Cardiac fibroblast (primary cell): ENCODE data around the gene FGFR3.

ENCODE experiments used
- DNase-seq, 2 donors: peaks; one replicate each; pipeline versions ENCODE4 v3.0.0 to v3.0.0-alpha.2; 2010; ENCODE audit warnings: low read depth in 2 of 2
- H3K4me3 ChIP-seq, 2 donors: replicated peaks in 1 of 2; 1 replicate in 1 of 2; 2 replicates in 1 of 2; pipeline ENCODE4 v1.5.1; 2011; ENCODE audit warnings: low read depth in 2 of 2, low read length in 2 of 2, mild to moderate bottlenecking in 2 of 2, moderate library complexity in 1 of 2
- TF ChIP-seq, protein P1 (sequence below): IDR thresholded peaks from one replicate; pipeline ENCODE4 v1.5.1; 2011; ENCODE audit warnings: low read depth, mild to moderate bottlenecking, low read length, inconsistent platforms

Gene FGFR3

DNA sequence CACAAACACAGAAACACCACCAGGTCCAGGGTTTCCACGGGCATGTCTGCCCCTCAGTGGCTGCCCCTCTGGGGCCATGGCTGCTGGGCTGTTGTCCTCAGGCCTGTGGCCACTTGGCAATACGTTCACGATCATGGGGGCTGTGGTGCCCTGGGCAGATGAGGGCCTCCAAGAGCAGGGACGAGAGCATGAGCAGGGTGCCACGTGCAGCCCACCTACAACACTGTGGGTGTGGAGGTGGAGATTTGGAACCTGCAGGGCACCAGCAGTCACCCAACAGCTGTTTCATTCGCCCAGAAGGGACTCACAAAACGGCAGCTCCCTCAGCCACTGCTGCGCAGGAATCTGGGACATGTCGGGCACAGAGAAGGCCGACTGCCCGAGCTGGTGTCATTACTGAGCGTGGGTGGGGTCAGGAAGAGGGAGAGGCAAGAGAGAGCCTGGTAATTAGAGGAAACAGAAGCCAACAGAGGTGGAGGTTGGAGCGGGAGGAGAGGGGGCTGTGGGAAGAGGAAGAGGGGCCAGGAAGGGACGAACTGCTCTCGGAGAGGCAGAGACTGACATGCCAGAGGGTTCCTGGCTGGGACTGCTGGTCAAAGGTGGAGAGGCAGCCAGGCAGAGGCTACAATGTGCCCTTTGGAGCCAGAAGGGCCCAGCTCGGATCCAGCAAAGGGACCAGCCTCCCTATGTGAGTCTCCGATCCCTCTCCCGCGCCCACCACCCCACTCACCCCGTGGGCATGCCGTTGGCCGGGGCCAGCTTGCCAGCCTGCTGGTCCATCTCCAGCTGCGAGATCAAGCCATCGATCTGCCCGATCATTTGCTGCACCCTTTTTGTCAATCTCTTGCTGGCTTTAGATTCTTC is 23.1 kb downstream of the FGFR3 start:
- no peak overlapping the region for H3K4me3 ChIP-seq
- TF ChIP-seq, protein P1, sequence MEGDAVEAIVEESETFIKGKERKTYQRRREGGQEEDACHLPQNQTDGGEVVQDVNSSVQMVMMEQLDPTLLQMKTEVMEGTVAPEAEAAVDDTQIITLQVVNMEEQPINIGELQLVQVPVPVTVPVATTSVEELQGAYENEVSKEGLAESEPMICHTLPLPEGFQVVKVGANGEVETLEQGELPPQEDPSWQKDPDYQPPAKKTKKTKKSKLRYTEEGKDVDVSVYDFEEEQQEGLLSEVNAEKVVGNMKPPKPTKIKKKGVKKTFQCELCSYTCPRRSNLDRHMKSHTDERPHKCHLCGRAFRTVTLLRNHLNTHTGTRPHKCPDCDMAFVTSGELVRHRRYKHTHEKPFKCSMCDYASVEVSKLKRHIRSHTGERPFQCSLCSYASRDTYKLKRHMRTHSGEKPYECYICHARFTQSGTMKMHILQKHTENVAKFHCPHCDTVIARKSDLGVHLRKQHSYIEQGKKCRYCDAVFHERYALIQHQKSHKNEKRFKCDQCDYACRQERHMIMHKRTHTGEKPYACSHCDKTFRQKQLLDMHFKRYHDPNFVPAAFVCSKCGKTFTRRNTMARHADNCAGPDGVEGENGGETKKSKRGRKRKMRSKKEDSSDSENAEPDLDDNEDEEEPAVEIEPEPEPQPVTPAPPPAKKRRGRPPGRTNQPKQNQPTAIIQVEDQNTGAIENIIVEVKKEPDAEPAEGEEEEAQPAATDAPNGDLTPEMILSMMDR, result no peak
- no peak for DNase-seq

DNA sequence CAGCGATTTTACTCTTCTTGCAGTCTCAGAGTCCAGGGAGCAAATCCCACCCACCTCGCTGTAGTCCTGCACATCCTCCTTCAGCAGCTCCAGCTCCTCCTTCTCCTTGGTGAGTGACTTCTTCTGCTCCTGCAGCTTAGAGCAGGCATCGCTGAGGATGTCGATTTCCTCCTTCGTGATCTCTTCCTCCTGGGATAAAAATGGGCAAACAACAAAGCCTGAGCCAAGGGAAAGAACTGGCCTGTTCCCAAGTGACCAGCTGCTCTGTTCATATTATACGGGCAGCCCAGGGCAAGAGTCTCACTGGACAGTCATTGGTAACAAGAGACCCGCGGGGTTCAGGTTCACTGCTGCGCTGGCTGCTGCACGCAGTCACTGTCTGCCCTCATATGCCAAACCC is 26.2 kb downstream of the FGFR3 start:
- no peak overlapping the region for H3K4me3 ChIP-seq
- TF ChIP-seq, protein P1, result no peak
- DNase-seq, result peak in 1 of 2 donors; percentile 19

DNA sequence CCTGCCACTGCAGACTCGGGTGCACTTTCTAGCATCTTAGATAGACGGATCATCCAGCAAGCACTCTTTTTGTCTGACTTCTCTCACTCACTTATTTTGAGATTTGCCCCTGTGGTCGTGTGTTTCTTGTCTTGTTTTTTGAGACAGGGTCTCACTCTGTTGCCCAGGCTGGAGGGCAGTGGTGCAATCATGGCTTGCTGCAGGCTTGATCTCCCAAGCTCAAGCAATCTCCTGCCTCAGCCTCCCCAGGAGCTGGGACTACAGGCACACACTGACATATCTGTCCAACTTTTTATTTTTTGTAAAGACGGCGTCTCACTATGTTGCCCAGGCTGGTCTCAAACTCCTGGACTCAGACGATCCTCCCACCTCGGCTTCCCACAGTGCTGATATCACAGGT is 26.7 kb downstream of the FGFR3 start:
- TF ChIP-seq, protein P1, result no peak
- H3K4me3 ChIP-seq, result no peak overlapping the region
- no peak for DNase-seq

DNA sequence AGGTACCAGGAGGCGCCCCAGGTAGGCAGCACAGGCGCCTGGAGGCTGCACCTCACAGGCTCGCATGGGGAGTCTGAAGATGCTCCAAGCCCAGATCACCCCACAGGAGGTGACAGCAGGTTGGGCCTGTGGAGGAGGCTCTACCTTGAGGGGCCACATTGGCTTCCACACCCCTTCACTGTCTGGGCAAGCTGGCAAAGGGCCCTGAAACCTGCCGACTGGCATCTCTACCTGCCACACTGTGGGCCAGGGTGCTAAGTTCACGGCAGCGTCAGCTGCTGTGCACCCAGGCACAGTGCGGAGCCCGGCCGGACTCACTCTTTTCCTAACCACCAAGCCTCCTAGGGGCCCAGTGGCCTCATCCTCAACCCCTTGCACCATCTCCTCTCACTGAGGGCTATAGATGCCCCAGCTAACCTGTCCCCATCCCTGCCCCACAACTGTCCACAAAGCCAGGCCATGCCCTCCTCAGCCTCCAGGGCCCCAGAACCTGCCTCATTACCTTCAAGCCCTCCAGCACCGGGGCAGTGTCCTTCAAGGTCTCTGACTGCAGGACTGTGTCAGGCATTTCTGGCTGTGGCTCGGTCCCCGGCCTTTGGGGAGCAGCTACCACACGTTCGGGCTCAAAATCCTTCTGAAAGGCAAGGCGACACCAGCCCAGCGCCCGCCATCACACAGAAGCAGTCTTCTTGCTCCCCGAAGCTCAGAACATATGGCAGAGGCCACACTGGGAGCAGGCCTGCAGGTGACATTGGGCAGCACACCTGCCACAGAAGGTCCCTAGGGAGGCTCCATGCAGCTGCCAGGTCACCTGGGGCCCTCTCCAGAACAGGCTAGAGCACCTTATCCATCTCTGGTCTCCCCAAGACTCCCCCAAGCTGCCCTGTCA is 28.8 kb downstream of the FGFR3 start:
- no peak overlapping the region for H3K4me3 ChIP-seq
- TF ChIP-seq, protein P1, result no peak
- DNase-seq, result no peak

DNA sequence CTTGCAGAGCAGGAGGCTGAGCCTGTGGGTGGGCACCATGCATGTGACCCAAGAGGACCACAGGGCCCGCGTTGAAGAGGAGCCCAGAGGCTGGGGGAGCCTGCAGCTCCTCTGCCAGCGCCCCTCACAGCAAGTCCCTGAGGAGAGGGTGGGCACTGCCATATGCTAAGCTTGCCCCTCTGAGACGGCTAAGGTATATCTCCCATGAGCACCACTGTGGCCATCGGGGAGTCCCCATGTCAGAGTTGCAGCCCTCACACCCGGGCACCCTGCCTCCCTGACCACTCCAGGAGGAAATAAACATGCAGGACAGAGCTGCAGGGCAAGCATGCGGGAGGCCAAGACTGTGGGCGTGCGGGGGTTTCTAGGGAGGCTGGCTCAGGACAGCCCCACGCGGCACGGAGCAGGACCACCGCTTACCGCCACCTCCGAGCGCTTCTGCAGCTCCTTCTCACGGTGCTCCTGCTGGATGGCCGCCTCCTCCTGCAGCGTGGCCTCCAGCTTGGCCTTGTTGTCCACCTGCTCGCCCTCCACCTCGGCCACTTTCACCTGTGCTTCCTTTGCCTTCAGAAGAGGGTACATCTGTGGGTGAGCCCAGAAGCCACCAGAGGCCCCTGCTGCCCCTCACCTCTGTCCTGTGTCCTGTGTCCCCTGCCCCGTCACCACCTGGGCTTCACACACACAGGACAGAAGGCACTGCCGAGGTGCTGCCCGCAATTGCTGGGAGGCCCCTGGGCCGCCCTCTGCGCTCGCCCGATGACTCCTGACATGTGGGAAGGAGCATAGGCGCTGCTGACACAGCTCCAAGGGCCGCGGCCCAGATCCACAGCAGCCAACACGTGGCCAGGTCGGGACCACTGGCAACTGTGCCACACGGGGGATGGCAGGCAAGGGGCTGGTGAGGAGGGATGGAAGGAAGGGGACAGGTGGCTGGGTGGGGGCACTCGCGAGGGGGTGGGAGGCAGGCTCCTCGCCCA is 29.8 kb downstream of the FGFR3 start:
- no peak for DNase-seq
- TF ChIP-seq, protein P1, result no peak
- H3K4me3 ChIP-seq, result no peak overlapping the region

DNA sequence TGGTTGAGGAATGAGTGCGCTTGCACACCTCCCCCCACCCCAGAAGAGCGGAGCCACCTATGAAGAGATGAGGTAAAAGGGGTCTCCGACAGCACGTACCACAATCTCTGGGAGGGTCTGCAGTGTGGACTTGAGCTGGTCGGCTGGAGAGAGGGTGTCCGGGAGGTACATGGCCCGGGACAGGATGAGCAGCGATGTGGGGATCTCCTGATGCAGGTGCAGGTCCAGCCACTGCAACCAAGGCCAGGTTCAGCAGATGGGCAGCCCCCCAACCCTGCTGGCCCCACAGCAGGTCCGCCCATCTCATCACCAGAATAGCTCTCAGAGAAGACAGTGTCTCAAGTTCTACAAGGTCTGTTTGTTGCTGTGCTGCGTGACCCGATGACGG is 30.4 kb downstream of the FGFR3 start:
- DNase-seq, result no peak
- TF ChIP-seq, protein P1, result no peak
- no peak overlapping the region for H3K4me3 ChIP-seq
